HG03097 (cell line): ENCODE data around the gene HES4.

Source experiments
- ATAC-seq: cut with Tn5 transposase; IDR thresholded peaks from one replicate; pipeline ENCODE4 v1.9.1; 2021; ENCODE audit not compliant: unreplicated experiment, low FRiP score

The HES4 gene

GRCh38 chr1:953524-954320 lies 46.2 kb downstream of the HES4 start:
- ATAC-seq: no peak

GRCh38 chr1:952603-953002 lies 47.3 kb downstream of the HES4 start:
- no peak for ATAC-seq

- no peak for ATAC-seq
These were observed 47.7 kb downstream of the HES4 start for GRCh38 chr1:952201-952600.

GRCh38 chr1:951364-951763 lies 48.5 kb downstream of the HES4 start:
- ATAC-seq: no peak

GRCh38 chr1:950881-951280 lies 49.0 kb downstream of the HES4 start:
- ATAC-seq: no peak

- ATAC-seq: no peak
These were observed 49.6 kb downstream of the HES4 start for GRCh38 chr1:950268-950667.
